MG63 (cell line): ENCODE data around the gene PDIA2. TPM values are rescaled to one million over a fixed set of nuclear protein-coding genes. Genes with fewer than 3 reads are reported as not detected.

Experiments used
- DNase-seq: peaks from one replicate; pipeline ENCODE4 v3.0.0-alpha.2; 2020
- H3K27me3 ChIP-seq: fragments of 250-450 bp; sonication (Bioruptor Pico); 2 replicates; pipeline ENCODE4 v1.5.1; 2020; ENCODE audit warnings: mild to moderate bottlenecking, moderate library complexity
- H3K36me3 ChIP-seq: fragments of 250-450 bp; sonication (Bioruptor Pico); 2 replicates; pipeline ENCODE4 v1.5.1; 2020; ENCODE audit warnings: mild to moderate bottlenecking, moderate library complexity
- H3K4me3 ChIP-seq: fragments of 250-450 bp; sonication (Bioruptor Pico); 2 replicates; pipeline ENCODE4 v1.5.1; 2020; ENCODE audit warnings: mild to moderate bottlenecking, moderate library complexity
- H3K9me3 ChIP-seq: fragments of 250-450 bp; sonication (Bioruptor Pico); 2 replicates; pipeline ENCODE4 v1.5.1; 2020; ENCODE audit warnings: mild to moderate bottlenecking, moderate library complexity
- total RNA-seq: library from RNA; depleted of rRNA; stranded (reverse); fragments of >200 nt; shearing (Covaris generic); gene quantifications from 2 replicates; pipeline ENCODE4 v1.2.3, GENCODE V29; 2014; ENCODE audit warnings: low replicate concordance

Gene PDIA2
- total RNA-seq, 1 experiment from 2014 or later, result not detected

GRCh38 chr16:285146-286055 lies 2.4 kb downstream of the PDIA2 start:
- peaks cover 9% of the 10 kb centered on the region for H3K27me3 ChIP-seq
- H3K9me3 ChIP-seq, result no peaks in the 10 kb centered on the region
- no peak overlapping the region for H3K4me3 ChIP-seq
- no peak for DNase-seq
- peaks cover 28% of the 10 kb centered on the region for H3K36me3 ChIP-seq

- no peak for DNase-seq
- H3K4me3 ChIP-seq, result no peak overlapping the region
- no peaks in the 10 kb centered on the region for H3K27me3 ChIP-seq
- no peaks in the 10 kb centered on the region for H3K9me3 ChIP-seq
- peaks cover 36% of the 10 kb centered on the region for H3K36me3 ChIP-seq
These were observed 3.7 kb downstream of the PDIA2 start for GRCh38 chr16:286491-287297.

GRCh38 chr16:287298-287811 lies 4.4 kb downstream of the PDIA2 start:
- peak; percentile 36 for DNase-seq
- Histone ChIP-seq H3K36me3 (peaks cover 42% of the 10 kb centered on the region), H3K9me3 (no peaks in the 10 kb centered on the region), H3K27me3 (no peaks in the 10 kb centered on the region), H3K4me3 (no peak overlapping the region)

GRCh38 chr16:287981-288920 lies 5.3 kb downstream of the PDIA2 start:
- Histone ChIP-seq H3K4me3 (no peak overlapping the region), H3K36me3 (peaks cover 50% of the 10 kb centered on the region), H3K9me3 (no peaks in the 10 kb centered on the region), H3K27me3 (no peaks in the 10 kb centered on the region)
- DNase-seq, result no peak

GRCh38 chr16:289395-289997 lies 6.5 kb downstream of the PDIA2 start:
- Histone ChIP-seq H3K27me3 (no peaks in the 10 kb centered on the region), H3K9me3 (no peaks in the 10 kb centered on the region), H3K36me3 (peaks cover 50% of the 10 kb centered on the region), H3K4me3 (no peak overlapping the region)
- DNase-seq, result no peak

GRCh38 chr16:290015-290680 lies 7.2 kb downstream of the PDIA2 start:
- peaks cover 48% of the 10 kb centered on the region for H3K36me3 ChIP-seq
- no peak for DNase-seq
- H3K4me3 ChIP-seq, result no peak overlapping the region
- no peaks in the 10 kb centered on the region for H3K9me3 ChIP-seq
- H3K27me3 ChIP-seq, result no peaks in the 10 kb centered on the region

GRCh38 chr16:290681-291405 lies 7.9 kb downstream of the PDIA2 start:
- Histone ChIP-seq H3K27me3 (no peaks in the 10 kb centered on the region), H3K36me3 (peaks cover 50% of the 10 kb centered on the region), H3K4me3 (no peak overlapping the region), H3K9me3 (no peaks in the 10 kb centered on the region)
- DNase-seq, result no peak

GRCh38 chr16:291539-291938 lies 8.6 kb downstream of the PDIA2 start:
- no peaks in the 10 kb centered on the region for H3K9me3 ChIP-seq
- DNase-seq, result no peak
- no peaks in the 10 kb centered on the region for H3K27me3 ChIP-seq
- peaks cover 50% of the 10 kb centered on the region for H3K36me3 ChIP-seq
- H3K4me3 ChIP-seq, result no peak overlapping the region

- H3K36me3 ChIP-seq, result peaks cover 44% of the 10 kb centered on the region
These were observed 10.2 kb downstream of the PDIA2 start for GRCh38 chr16:293043-293775.

GRCh38 chr16:296276-296675 lies 13.3 kb downstream of the PDIA2 start:
- Histone ChIP-seq H3K9me3 (no peaks in the 10 kb centered on the region), H3K36me3 (peaks cover 32% of the 10 kb centered on the region), H3K4me3 (no peak overlapping the region), H3K27me3 (no peaks in the 10 kb centered on the region)
- no peak for DNase-seq

More at GRCh38 chr16:293043-293775, 10.2 kb downstream of the PDIA2 start:
- Histone ChIP-seq H3K4me3 (no peak overlapping the region), H3K27me3 (no peaks in the 10 kb centered on the region), H3K9me3 (no peaks in the 10 kb centered on the region)
- DNase-seq, result no peak

- Histone ChIP-seq H3K27me3 (no peaks in the 10 kb centered on the region), H3K36me3 (peaks cover 32% of the 10 kb centered on the region)
These were observed 14.0 kb downstream of the PDIA2 start for GRCh38 chr16:296806-297510.

GRCh38 chr16:297832-298231 lies 14.9 kb downstream of the PDIA2 start:
- H3K36me3 ChIP-seq, result peaks cover 32% of the 10 kb centered on the region
- H3K9me3 ChIP-seq, result no peaks in the 10 kb centered on the region
- no peak overlapping the region for H3K4me3 ChIP-seq
- no peak for DNase-seq
- no peaks in the 10 kb centered on the region for H3K27me3 ChIP-seq

More at GRCh38 chr16:296806-297510, 14.0 kb downstream of the PDIA2 start:
- H3K4me3 ChIP-seq, result no peak overlapping the region
- no peak for DNase-seq
- H3K9me3 ChIP-seq, result no peaks in the 10 kb centered on the region

- Histone ChIP-seq H3K36me3 (peaks cover 43% of the 10 kb centered on the region), H3K27me3 (no peaks in the 10 kb centered on the region), H3K9me3 (no peaks in the 10 kb centered on the region), H3K4me3 (no peak overlapping the region)
- no peak for DNase-seq
These were observed 18.3 kb downstream of the PDIA2 start for GRCh38 chr16:301235-301634.

GRCh38 chr16:301950-302349 lies 19.0 kb downstream of the PDIA2 start:
- Histone ChIP-seq H3K9me3 (no peaks in the 10 kb centered on the region), H3K27me3 (no peaks in the 10 kb centered on the region), H3K36me3 (peaks cover 44% of the 10 kb centered on the region), H3K4me3 (no peak overlapping the region)
- no peak for DNase-seq
